K562 (cell line): ENCODE data around the gene C22orf42. TPM values are rescaled to one million over a fixed set of nuclear protein-coding genes. Genes with fewer than 3 reads are reported as not detected.

Experiments
- ATAC-seq: fragments of 200-7000 bp; cut with Tn5 transposase; 3 replicates; pipeline ENCODE4 v1.9.1; 2020; ENCODE audit warnings: moderate library complexity
- BruUV-seq: library from RNA; stranded (reverse); fragments of 400-500 nt; replicated peaks from 2 replicates; lab custom pipeline; 2021; lab: Mats Ljungman, UMichigan
- CTCF ChIA-PET: fragments of 300-600 bp; formaldehyde crosslinking; extraction: SDS; loops from one replicate; lab custom pipeline; 2021; ENCODE audit warnings: low intra/inter-chr PET ratio; lab: Yijun Ruan, JAX
- POLR2A ChIA-PET: fragments of 300-600, 350-650 bp; sonication (Branson Sonifier 250); formaldehyde crosslinking; extraction: SDS; loops from one replicate; lab custom pipeline; 2021; ENCODE audit warnings: antibody characterized with exemption, inconsistent platforms; lab: Yijun Ruan, JAX
- DNase-seq, 4 experiments: peaks; one replicate each; pipeline versions ENCODE4 v3.0.0 to v3.0.0-alpha.2; 2011 to 2018; ENCODE audit warnings: low spot score in 3 of 4, mixed read lengths in 3 of 4; ENCODE audit errors: extremely low read depth in 1 of 4
- FAIRE-seq: peaks from 2 replicates; lab custom pipeline; 2011; peaks lifted over from hg19 to GRCh38; lab: Jason Lieb, UNC
- H2AFZ ChIP-seq: 2 replicates; pipeline ENCODE4 v1.6.0; 2011; ENCODE audit warnings: low read depth, low read length, control low read depth, inconsistent platforms
- H3K27ac ChIP-seq: fragments of 200-600 bp; 3 replicates; pipeline ENCODE4 v1.8.0; 2011; ENCODE audit warnings: low read depth, mild to moderate bottlenecking, control low read depth, inconsistent platforms, low read length, moderate library complexity, mixed read lengths; ENCODE audit errors: extremely low read depth
- H3K27me3 ChIP-seq, 2 experiments: fragments of 300-600 bp in 1 of 2; 2 replicates in 1 of 2; 3 replicates in 1 of 2; pipeline versions ENCODE4 v1.6.0 to v1.8.0; 2011; ENCODE audit warnings: inconsistent platforms in 2 of 2, low read length in 2 of 2, mild to moderate bottlenecking in 1 of 2, mixed read lengths in 1 of 2, moderate library complexity in 1 of 2; ENCODE audit not compliant: control insufficient read depth in 2 of 2, insufficient read depth in 2 of 2
- H3K36me3 ChIP-seq: fragments of 300-600 bp; 3 replicates; pipeline ENCODE4 v1.8.0; 2011; ENCODE audit warnings: mild to moderate bottlenecking, low read length, inconsistent platforms; ENCODE audit not compliant: control insufficient read depth, insufficient read depth
- H3K4me1 ChIP-seq, 2 experiments: fragments of 200-600 bp in 1 of 2; replicated peaks in 1 of 2; 2 replicates in 1 of 2; 3 replicates in 1 of 2; pipeline versions ENCODE4 v1.5.1 to v1.8.0; 2011; ENCODE audit warnings: inconsistent platforms in 2 of 2, low read length in 2 of 2, mild to moderate bottlenecking in 1 of 2, mixed read lengths in 1 of 2, moderate library complexity in 1 of 2; ENCODE audit not compliant: control insufficient read depth in 2 of 2, insufficient read depth in 2 of 2
- H3K4me2 ChIP-seq: 2 replicates; pipeline ENCODE4 v1.6.1; 2011; ENCODE audit warnings: low read length, control low read depth, inconsistent platforms, mixed read lengths; ENCODE audit not compliant: insufficient read depth
- H3K4me3 ChIP-seq: fragments of 200-600 bp; sonication (generic), shearing (Covaris generic); 2 replicates; pipeline ENCODE4 v1.5.1; 2016; ENCODE audit warnings: control low read depth, inconsistent platforms
- H3K79me2 ChIP-seq: fragments of 200-600 bp; 3 replicates; pipeline ENCODE4 v1.8.0; 2011; ENCODE audit warnings: low read length, inconsistent platforms; ENCODE audit not compliant: control insufficient read depth, insufficient read depth
- H3K9ac ChIP-seq, 2 experiments: 2 replicates each; pipeline versions ENCODE4 v1.6.0 to v1.6.1; 2011; ENCODE audit warnings: low read depth in 2 of 2, low read length in 2 of 2, control low read depth in 1 of 2, inconsistent platforms in 1 of 2, mild to moderate bottlenecking in 1 of 2, mixed read lengths in 1 of 2; ENCODE audit not compliant: insufficient read depth in 1 of 2
- H3K9me1 ChIP-seq: one replicate; pipeline ENCODE4 v1.6.0; 2011; ENCODE audit warnings: inconsistent platforms, mild to moderate bottlenecking, low read length, moderate library complexity; ENCODE audit not compliant: control insufficient read depth, insufficient read depth
- H3K9me3 ChIP-seq: replicated peaks from 2 replicates; pipeline ENCODE4 v1.5.1; 2011; ENCODE audit warnings: low read depth, low read length, inconsistent platforms; ENCODE audit not compliant: control insufficient read depth, insufficient read depth
- H4K20me1 ChIP-seq: replicated peaks from 2 replicates; pipeline ENCODE4 v1.6.1; 2011; ENCODE audit warnings: low read length, inconsistent platforms, mixed read lengths; ENCODE audit not compliant: control insufficient read depth, insufficient read depth
- ASH1L ChIP-seq: fragments of 450-650 bp; IDR thresholded peaks from 2 replicates; pipeline ENCODE4 v1.6.1; 2018; ENCODE audit warnings: borderline replicate concordance, mild to moderate bottlenecking, low read depth; ENCODE audit not compliant: partially characterized antibody
- BHLHE40 ChIP-seq: IDR thresholded peaks from 2 replicates; pipeline ENCODE4 v1.6.1; 2011; ENCODE audit warnings: low read length, improper control_type of control experiment
- BRD9 ChIP-seq: fragments of 450-650 bp; IDR thresholded peaks from 2 replicates; pipeline ENCODE4 v1.6.1; 2018; ENCODE audit warnings: low read depth; ENCODE audit not compliant: partially characterized antibody
- BRF1 ChIP-seq: IDR thresholded peaks from 3 replicates; pipeline ENCODE4 v1.6.1; 2011; ENCODE audit warnings: borderline replicate concordance, mild to moderate bottlenecking; ENCODE audit not compliant: insufficient read length; ENCODE audit errors: extremely low read depth
- CC2D1A ChIP-seq: fragments of 450-650 bp; IDR thresholded peaks from 2 replicates; pipeline ENCODE4 v1.6.1; 2017; ENCODE audit warnings: mild to moderate bottlenecking
- CHD4 ChIP-seq: fragments of 200-600 bp; sonication (generic); IDR thresholded peaks from 3 replicates; pipeline ENCODE4 v1.6.1; 2012; ENCODE audit warnings: low read depth, mild to moderate bottlenecking, mixed read lengths, low read length, inconsistent platforms; ENCODE audit not compliant: insufficient read depth, insufficient replicate concordance, poor library complexity, severe bottlenecking
- ELK3 ChIP-seq: fragments of 450-650 bp; formaldehyde crosslinking; IDR thresholded peaks from 2 replicates; pipeline ENCODE4 v1.4.0; 2020; ENCODE audit warnings: mild to moderate bottlenecking
- ILK ChIP-seq: fragments of 450-650 bp; IDR thresholded peaks from 2 replicates; pipeline ENCODE4 v1.6.1; 2016; ENCODE audit warnings: missing genetic modification characterization, low read depth, mild to moderate bottlenecking, missing compliant biosample characterization, moderate library complexity, borderline replicate concordance
- IRF1 ChIP-seq: sonication (generic); formaldehyde crosslinking; IDR thresholded peaks from 2 replicates; pipeline ENCODE4 v1.8.0; 2022; ENCODE audit warnings: missing genetic modification reagents, mild to moderate bottlenecking, borderline replicate concordance
- MCM2 ChIP-seq: fragments of 450-650 bp; IDR thresholded peaks from 2 replicates; pipeline ENCODE4 v1.6.1; 2017; ENCODE audit warnings: low read depth, mild to moderate bottlenecking
- MTF1 ChIP-seq: fragments of 250-450 bp; sonication (Bioruptor Pico); IDR thresholded peaks from 2 replicates; pipeline ENCODE4 v1.9.0; 2021; ENCODE audit warnings: moderate library complexity, mild to moderate bottlenecking, inconsistent platforms, borderline replicate concordance
- NCOA4 ChIP-seq: fragments of 450-650 bp; IDR thresholded peaks from 2 replicates; pipeline ENCODE4 v1.6.1; 2018; ENCODE audit warnings: mild to moderate bottlenecking; ENCODE audit not compliant: partially characterized antibody
- NEUROD1 ChIP-seq: fragments of 150-350 bp; IDR thresholded peaks from 2 replicates; pipeline ENCODE4 v1.6.1; 2014; ENCODE audit warnings: borderline replicate concordance, low read length, low read depth; ENCODE audit not compliant: partially characterized antibody
- NR3C1 ChIP-seq: sonication (generic); formaldehyde crosslinking; IDR thresholded peaks from 2 replicates; pipeline ENCODE4 v1.8.1; 2022; ENCODE audit warnings: missing genetic modification reagents
- SPI1 ChIP-seq: IDR thresholded peaks from 2 replicates; pipeline ENCODE4 v1.6.1; 2011; ENCODE audit warnings: low read depth, low read length, control low read depth, borderline replicate concordance
- ZNF124 ChIP-seq: sonication (generic); formaldehyde crosslinking; IDR thresholded peaks from 2 replicates; pipeline ENCODE4 v1.8.1; 2022; ENCODE audit warnings: missing genetic modification reagents
- ZNF347 ChIP-seq: fragments of 450-650 bp; formaldehyde crosslinking; IDR thresholded peaks from 2 replicates; pipeline ENCODE4 v1.4.0; 2020; ENCODE audit warnings: low read depth, mild to moderate bottlenecking, moderate library complexity
- ZSCAN32 ChIP-seq: fragments of 450-650 bp; formaldehyde crosslinking; IDR thresholded peaks from 2 replicates; pipeline ENCODE4 v1.4.0; 2020; ENCODE audit warnings: mild to moderate bottlenecking, moderate library complexity
- whole genome bisulfite sequencing: fragments of 100-300 bp; shearing (Covaris generic); methylation state at CpG from one replicate; pipeline ENCODE4 v1.1.6; 2016; ENCODE audit warnings: low coverage, mixed read lengths; ENCODE audit not compliant: insufficient coverage; ENCODE audit errors: missing lambda C conversion rate; 5-methylcytosine and 5-hydroxymethylcytosine counted together
- in situ Hi-C: fragments of 300-500 bp; cut with MboI; formaldehyde crosslinking; loops from 4 replicates; pipeline ENCODE4 v1.15.0; 2018; ENCODE audit warnings: inconsistent platforms, mixed read lengths
- intact Hi-C: fragments of 100-400 bp; cut with micrococcal nuclease; formaldehyde crosslinking; loops from 2 replicates; pipeline ENCODE4 v1.14.2; 2022
- polyA plus RNA-seq, 8 experiments: library from polyadenylated mRNA; depleted of rRNA in 4 of 8; stranded (reverse) in 5 of 8; unstranded in 3 of 8; fragments of >200 nt; fragmentation: Nextera tagmentation in 2 of 8; fragmentation: Illumina TruSeq in 1 of 8; extraction: Ambion mirVana in 2 of 8; extraction: Trizol in 1 of 8; gene quantifications; 2 replicates each; pipeline versions ENCODE4 v1.2.1 to v1.2.3, GENCODE V29; 2011 to 2014; ENCODE audit warnings: inconsistent platforms in 1 of 8, missing spikeins in 1 of 8
- total RNA-seq, 7 experiments: library from RNA; depleted of rRNA in 6 of 7; stranded (reverse); fragments of >200 nt in 6 of 7; fragmentation: Illumina TruSeq in 2 of 7; extraction: Trizol in 2 of 7; gene quantifications; 2 replicates each; pipeline versions ENCODE4 v1.2.1 to v1.2.3, GENCODE V29; 2011 to 2021; ENCODE audit warnings: low replicate concordance in 1 of 7

The C22orf42 gene
- total and polyA plus RNA-seq, 9 of the 15 experiments (the other 6 are each of a cell fraction or from before 2014, with no cell fraction given): not detected

- intact Hi-C loops: no loop called here
- POLR2A ChIA-PET: interaction anchor here (0.5 kb wide), 1 partner anchor 308 kb away, joined by 3 read pairs; no protein-coding TSS in a partner anchor
Observed at GRCh38 chr22:32199961-32200360, 40.9 kb upstream of the C22orf42 start.

More at GRCh38 chr22:32199961-32200360, 40.9 kb upstream of the C22orf42 start:
- WGBS: 17% methylated on average over 1 of the region's 7 CpGs
- Histone ChIP-seq H3K4me3 (no peak overlapping the region), H3K36me3 (no peaks in the 10 kb centered on the region), H4K20me1 (no peaks in the 10 kb centered on the region), H3K27ac (no peak overlapping the region), H3K9me3 (no peaks in the 10 kb centered on the region), H3K4me1 (peaks cover 0 to 19% of the 10 kb centered on the region in 2 experiments; a peak in 2 of 5 replicates), H3K27me3 (peaks cover 0 to 24% of the 10 kb centered on the region in 2 experiments; a peak in 2 of 5 replicates), H3K9ac (no peak overlapping the region), H3K79me2 (no peaks in the 10 kb centered on the region), H3K4me2 (no peak overlapping the region), H3K9me1 (no peaks in the 10 kb centered on the region), H2AFZ (no peak overlapping the region)
- no peak for DNase-seq
- no peak for FAIRE-seq
- ATAC-seq: no peak
- no TSS peak for BruUV-seq
- in situ Hi-C loops: no loop called here
- CTCF ChIA-PET: no interaction called here
- TF ChIP-seq BHLHE40 (no peak), ILK (tag) (no peak), ASH1L (no peak), ZNF124 (no peak), IRF1 (CRISPR knock-in tag) (no peak), CC2D1A (no peak), NR3C1 (CRISPR knock-in tag) (no peak), BRF1 (no peak), ZNF347 (CRISPR knock-in tag) (no peak), ZSCAN32 (CRISPR knock-in tag) (no peak), MTF1 (CRISPR knock-in tag) (no peak), ELK3 (CRISPR knock-in tag) (no peak), MCM2 (no peak), CHD4 (no peak), BRD9 (no peak), SPI1 (no peak), NCOA4 (no peak), NEUROD1 (no peak)
